ENCODE results near the gene BAHD1.
A peak's percentile ranks its signal among the peaks of the same experiment; 100 is the strongest.

The BAHD1 gene

DNA sequence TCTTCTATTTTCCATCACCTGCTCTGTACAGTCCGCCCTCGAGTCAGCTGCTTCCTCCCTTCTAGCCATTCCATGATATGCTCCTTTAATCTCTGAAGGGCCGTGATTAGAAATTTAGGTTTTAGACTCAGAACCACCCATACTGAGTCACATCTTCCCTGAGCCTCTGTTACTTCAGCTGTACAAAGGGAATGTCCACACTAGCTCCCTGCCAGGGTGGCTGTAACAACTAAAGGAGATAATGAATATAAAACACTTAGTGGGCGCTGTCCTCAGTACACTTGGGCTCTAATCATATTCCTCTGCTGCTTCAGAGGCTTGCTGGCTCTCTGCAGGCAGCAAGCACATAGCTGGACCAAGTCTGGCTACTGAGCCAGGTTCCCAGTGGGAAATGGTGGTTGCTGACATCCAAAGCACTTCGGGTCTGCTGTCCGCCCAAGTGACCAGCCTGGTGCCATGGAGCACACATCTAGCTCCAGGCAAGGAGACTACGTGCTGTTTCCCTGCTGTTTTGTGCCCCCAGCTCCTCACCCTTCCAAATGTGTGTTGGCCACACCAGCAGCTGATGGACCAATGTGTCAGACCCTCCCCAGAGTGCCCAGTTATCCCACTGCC is 29.1 kb downstream of the BAHD1 start:
- DNase-seq: no peak

GRCh38 chr15:40470423-40471104 is 29.8 kb downstream of the BAHD1 start, which contains the start of gene CHST14:
TSS of gene CHST14 (plus strand) at chr15:40470984. CDS start at chr15:40471214, 230 bp downstream.
- no peak for DNase-seq

GRCh38 chr15:40471105-40471807 is 30.5 kb downstream of the BAHD1 start:
- no peak for DNase-seq

DNA sequence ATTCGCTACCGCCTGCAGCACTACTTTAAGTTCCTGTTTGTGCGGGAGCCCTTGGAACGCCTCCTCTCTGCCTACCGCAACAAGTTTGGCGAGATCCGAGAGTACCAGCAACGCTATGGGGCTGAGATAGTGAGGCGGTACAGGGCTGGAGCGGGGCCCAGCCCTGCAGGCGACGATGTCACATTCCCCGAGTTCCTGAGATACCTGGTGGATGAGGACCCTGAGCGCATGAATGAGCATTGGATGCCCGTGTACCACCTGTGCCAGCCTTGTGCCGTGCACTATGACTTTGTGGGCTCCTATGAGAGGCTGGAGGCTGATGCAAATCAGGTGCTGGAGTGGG is 31.0 kb downstream of the BAHD1 start:
- peak; percentile 44 for DNase-seq

DNA sequence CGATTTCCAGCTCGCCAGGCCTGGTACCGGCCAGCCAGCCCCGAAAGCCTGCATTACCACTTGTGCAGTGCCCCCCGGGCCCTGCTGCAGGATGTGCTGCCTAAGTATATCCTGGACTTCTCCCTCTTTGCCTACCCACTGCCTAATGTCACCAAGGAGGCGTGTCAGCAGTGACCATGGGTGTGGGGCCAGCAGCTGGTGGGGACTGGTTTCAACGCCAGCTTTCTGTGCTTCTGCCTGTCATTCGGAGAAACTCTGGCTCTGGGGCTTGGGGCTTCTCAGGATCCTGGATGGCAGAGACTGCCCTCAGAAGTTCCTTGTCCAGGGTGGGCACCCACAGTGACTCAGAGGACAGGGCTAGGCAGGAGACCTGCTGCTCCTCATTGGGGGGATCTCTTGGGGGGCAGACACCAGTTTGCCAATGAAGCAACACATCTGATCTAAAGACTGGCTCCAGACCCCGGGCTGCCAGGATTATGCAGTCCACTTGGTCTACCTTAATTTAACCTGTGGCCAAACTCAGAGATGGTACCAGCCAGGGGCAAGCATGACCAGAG is 31.5 kb downstream of the BAHD1 start:
- no peak for DNase-seq

- no peak for DNase-seq
Measured at GRCh38 chr15:40474581-40474980, 33.8 kb downstream of the BAHD1 start.

GRCh38 chr15:40477642-40478327 is 37.0 kb downstream of the BAHD1 start:
- no peak for DNase-seq

DNA sequence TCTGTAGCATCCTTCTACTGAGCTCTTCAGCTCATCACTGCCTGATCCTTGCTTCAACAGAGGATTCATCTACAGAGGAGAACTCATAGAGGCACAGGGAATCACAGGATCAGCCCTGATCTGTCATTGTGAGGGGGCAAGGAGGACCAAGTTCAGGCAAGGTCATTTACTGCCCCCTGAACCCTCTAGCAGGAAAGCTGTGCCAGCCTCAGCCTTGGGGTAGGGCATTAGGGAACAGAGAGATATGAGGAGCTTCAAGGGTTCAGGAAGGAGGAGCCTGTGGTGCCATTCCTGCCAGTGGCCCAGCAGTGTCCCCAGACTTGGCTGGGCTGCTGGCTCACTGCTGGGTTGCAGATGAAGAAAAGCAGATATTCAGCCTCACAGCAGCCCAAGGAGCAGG is 38.3 kb downstream of the BAHD1 start:
- DNase-seq: no peak

DNA sequence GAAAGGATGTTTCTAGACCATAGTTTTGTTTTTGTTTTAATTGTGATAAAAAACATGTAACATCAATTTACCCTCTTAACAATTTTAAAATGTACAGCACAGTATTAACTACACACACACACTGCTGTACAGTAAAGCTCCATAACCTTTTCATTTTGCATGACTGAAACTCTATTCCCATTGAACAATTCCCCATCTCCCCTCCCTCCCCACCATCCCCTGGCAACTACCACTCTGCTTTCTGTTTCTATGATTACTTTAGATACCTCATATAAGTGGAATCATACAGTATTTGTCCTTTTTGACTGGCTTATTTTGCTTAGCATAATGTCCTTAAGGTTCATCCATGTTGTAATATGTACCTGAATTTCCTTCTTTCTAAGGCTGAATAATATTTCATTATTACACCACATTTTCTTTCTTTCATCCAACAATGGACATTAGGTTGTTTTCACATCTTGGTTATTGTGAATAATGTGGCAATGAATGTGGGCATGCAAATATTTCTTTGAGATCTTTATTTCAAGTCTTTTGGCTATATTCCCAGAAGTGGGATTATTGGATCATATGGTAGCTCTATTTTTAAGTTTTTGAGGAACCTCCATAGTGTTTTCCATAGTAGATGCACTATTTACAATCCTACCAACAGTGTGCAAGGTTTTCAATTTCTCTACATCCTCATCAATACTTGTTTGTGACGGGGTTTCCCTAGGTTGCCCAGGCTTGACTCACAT is 40.8 kb downstream of the BAHD1 start:
- DNase-seq: no peak

GRCh38 chr15:40483919-40484318 is 43.2 kb downstream of the BAHD1 start:
- DNase-seq: no peak

DNA sequence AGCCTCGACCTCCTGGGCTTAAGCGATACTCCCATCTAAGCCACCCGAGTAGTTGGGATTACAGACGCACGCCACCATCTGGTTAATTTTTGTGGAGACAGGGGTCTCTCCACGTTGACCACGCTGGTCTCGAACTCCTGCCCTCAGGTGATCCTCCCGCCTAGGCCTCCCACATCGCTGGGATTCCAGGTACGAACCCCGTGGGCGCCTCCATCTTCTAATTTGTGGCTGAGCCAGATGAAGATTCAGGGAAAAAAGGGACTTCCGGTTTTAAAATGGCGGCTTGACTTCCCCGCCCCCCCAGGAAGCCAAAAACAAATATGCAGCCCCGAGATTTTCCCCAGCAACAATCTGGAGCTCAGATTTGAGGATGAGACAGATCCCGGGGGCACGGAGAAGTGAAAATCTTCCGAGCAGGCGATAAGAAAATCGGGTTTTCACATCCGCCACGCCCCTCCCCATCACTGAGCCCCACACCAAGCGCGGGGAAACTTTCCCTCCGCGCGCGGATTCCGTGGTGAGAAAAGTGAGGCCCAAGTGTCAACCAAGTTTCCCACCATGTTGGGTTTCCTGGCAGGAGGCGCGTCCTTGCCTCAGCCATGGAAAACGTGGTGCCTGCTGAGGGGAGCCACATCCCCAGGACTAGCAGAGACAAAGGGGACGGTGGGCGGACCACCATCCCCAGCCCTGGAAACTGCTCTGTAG is 45.5 kb downstream of the BAHD1 start:
- DNase-seq: no peak

DNA sequence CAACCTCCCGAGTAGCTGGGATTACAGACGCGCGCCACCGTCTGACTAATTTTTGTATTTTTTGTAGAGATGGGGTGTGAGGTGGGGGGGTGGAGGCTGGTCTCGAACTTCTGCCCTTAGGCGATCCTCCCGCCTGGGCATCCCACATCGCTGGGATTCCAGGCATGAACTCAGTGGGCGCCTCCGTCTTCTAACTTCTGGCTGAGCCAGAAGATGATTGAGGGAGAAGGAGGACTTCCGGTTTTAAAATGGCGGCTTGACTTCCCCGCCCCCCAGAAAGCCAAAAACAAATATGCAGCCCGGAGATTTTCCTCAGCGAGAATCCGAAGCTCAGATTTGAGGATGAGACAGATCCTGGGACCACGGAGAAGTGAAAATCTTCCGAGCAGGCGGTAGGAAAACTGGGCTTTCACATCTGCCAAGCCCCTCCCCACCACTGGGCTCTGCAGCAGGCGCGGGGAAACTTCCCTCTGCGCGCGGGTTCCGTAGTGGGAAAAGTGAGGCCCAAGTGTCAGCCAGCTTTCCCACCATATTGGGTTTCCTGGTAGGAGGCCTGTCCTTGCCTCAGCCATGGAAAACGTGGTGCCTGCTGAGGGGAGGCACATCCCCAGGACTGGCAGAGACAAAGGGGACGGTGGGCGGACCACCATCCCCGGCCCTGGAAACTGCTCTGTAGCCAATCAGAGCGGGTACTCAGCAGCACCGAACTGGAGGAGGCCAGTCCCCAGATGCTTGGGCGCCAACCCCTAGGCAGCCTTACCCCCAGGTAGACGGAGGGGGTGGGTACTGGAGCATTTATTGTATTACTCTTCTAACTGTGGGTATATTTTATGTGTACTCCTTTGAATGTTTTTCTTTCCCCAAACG is 47.3 kb downstream of the BAHD1 start:
- DNase-seq: no peak

DNA sequence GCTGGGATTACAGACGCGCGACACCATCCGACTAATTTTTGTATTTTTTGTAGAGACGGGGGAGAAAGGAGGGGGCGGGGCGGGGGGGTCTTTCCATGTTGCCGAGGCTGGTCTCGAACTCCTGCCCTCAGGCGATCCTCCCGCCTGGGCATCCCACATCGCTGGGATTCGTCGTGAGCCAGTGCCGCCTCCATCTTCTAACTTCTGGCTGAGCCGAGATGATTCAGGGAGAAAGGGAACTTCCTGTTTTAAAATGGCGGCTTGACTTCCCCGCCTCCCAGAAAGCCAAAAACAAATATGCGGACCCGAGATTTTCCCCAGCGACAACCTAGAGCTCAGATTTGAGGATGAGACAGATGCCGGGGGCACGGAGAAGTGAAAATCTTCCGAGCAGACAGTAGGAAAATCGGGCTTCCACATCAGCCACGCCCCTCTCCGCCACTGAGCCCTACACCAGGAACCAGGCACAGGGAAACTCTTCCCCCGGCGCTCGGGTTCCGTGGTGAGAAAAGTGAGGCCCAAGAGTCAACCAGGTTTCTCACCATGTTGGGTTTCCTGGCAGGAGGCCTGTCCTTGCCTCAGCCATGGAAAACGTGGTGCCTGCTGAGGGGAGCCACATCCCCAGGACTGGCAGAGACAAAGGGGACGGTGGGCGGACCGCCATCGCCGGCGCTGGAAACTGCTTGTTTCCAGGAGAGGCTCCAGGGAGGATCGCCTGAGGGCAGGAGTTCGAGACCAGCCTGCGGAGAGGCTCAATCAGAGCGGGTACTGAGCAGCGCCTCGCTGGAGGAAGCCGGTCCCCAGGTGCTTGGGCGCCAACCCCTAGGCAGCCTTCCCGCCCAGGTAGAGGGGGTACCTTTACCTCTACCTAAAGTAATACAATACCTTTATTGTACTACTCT is 48.8 kb downstream of the BAHD1 start:
- DNase-seq: no peak

- DNase-seq: no peak
Measured at GRCh38 chr15:40493089-40493840, 52.5 kb downstream of the BAHD1 start.

DNA sequence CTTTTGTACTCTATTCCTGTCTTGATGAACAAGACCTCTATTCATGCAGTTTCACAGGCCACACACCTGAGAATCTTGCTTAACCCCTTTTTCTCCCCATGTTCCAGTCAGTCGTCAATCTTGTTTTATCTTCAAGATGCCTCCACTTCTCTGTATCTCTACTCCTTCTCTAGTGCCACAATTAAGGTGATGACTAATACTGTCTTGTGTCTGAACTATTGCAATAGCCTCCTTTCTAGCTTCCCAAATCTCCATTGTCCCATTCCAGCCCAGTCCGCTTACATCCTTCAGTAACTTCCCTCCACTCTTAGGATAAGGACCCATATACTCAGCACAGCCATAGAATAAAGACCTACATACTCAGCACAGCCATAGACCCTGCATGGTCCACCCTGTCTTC is 54.8 kb downstream of the BAHD1 start:
- no peak for DNase-seq

- no peak for DNase-seq
Measured at GRCh38 chr15:40498418-40498817, 57.7 kb downstream of the BAHD1 start.

- no peak for DNase-seq
Measured at GRCh38 chr15:40498891-40499290, 58.1 kb downstream of the BAHD1 start.

GRCh38 chr15:40499931-40500330 is 59.2 kb downstream of the BAHD1 start:
- DNase-seq: no peak
